Endothelial cell of umbilical vein (primary cell): Measurements from ENCODE around the gene ALOX15. TPM values are rescaled to one million over a fixed set of nuclear protein-coding genes. Genes with fewer than 3 reads are reported as not detected.
A peak's percentile ranks its signal among the peaks of the same experiment; 100 is the strongest.
"Not testable (repeated sequence)": the region's sequence is repeated elsewhere in the genome, so short reads cannot be mapped to it uniquely, and the experiment has no call there.

Experiments
- BruUV-seq: library from RNA; stranded (reverse); fragments of 400-500 nt; replicated peaks from 2 replicates; lab custom pipeline; 2021; lab: Mats Ljungman, UMichigan
- CTCF ChIA-PET: fragments of 300-600, 350-600 bp; sonication (Branson Sonifier 250); formaldehyde crosslinking; loops from one replicate; lab custom pipeline; 2021; ENCODE audit warnings: antibody characterized with exemption, inconsistent platforms; lab: Charles Lee
- POLR2A ChIA-PET: fragments of 300-600, 350-600 bp; sonication (Branson Sonifier 250); formaldehyde crosslinking; loops from one replicate; lab custom pipeline; 2021; ENCODE audit warnings: antibody characterized with exemption, inconsistent platforms; lab: Charles Lee
- DNase-seq: peaks from one replicate; pipeline ENCODE4 v3.0.0-alpha.2; 2011; ENCODE audit warnings: low read depth, low spot score
- FAIRE-seq: peaks from 2 replicates; lab custom pipeline; 2011; peaks lifted over from hg19 to GRCh38; lab: Jason Lieb, UNC
- H2AFZ ChIP-seq: 2 replicates; pipeline ENCODE4 v1.6.0; 2012; ENCODE audit warnings: low read depth, low read length, control low read depth, inconsistent platforms
- H3K27ac ChIP-seq: 2 replicates; pipeline ENCODE4 v1.5.1; 2011; ENCODE audit warnings: low read depth, mild to moderate bottlenecking, control low read depth, low read length, moderate library complexity; ENCODE audit not compliant: insufficient read depth
- H3K27me3 ChIP-seq, 2 experiments: 2 replicates each; pipeline versions ENCODE4 v1.6.0 to v1.6.1; 2011; ENCODE audit warnings: low read length in 2 of 2, mixed read lengths in 1 of 2; ENCODE audit not compliant: control insufficient read depth in 2 of 2, insufficient read depth in 2 of 2
- H3K36me3 ChIP-seq, 2 experiments: 2 replicates in 1 of 2; 3 replicates in 1 of 2; pipeline ENCODE4 v1.5.1; 2011; ENCODE audit warnings: low read length in 2 of 2, mild to moderate bottlenecking in 1 of 2, moderate library complexity in 1 of 2; ENCODE audit not compliant: control insufficient read depth in 2 of 2, insufficient read depth in 2 of 2; ENCODE audit errors: extremely low read depth in 1 of 2
- H3K4me1 ChIP-seq: 3 replicates; pipeline ENCODE4 v1.5.1; 2011; ENCODE audit warnings: mild to moderate bottlenecking, low read length; ENCODE audit not compliant: control insufficient read depth, insufficient read depth; ENCODE audit errors: extremely low read depth
- H3K4me2 ChIP-seq: 2 replicates; pipeline ENCODE4 v1.6.1; 2011; ENCODE audit warnings: low read length, control low read depth, mixed read lengths; ENCODE audit not compliant: insufficient read depth
- H3K4me3 ChIP-seq, 3 experiments: fragments of 200-600 bp in 1 of 3; sonication (generic), shearing (Covaris generic) in 1 of 3; replicated peaks in 1 of 3; 2 replicates each; pipeline ENCODE4 v1.5.1; 2011 to 2016; ENCODE audit warnings: control low read depth in 3 of 3, low read length in 3 of 3, mild to moderate bottlenecking in 2 of 3, inconsistent platforms in 1 of 3, low read depth in 1 of 3, moderate library complexity in 1 of 3; ENCODE audit not compliant: insufficient read depth in 1 of 3
- H3K79me2 ChIP-seq: 2 replicates; pipeline ENCODE4 v1.6.0; 2012; ENCODE audit warnings: low read length, inconsistent platforms; ENCODE audit not compliant: control insufficient read depth, insufficient read depth
- H3K9ac ChIP-seq: replicated peaks from 2 replicates; pipeline ENCODE3; 2011; ENCODE audit warnings: low read length, control low read depth; ENCODE audit not compliant: insufficient read depth; ENCODE audit errors: extremely low read depth
- H3K9me1 ChIP-seq: replicated peaks from 3 replicates; pipeline ENCODE4 v1.6.0; 2011; ENCODE audit warnings: mild to moderate bottlenecking, low read length; ENCODE audit not compliant: control insufficient read depth, insufficient read depth; ENCODE audit errors: extremely low read depth
- H3K9me3 ChIP-seq: replicated peaks from 2 replicates; pipeline ENCODE4 v1.5.1; 2012; ENCODE audit warnings: low read length, inconsistent platforms; ENCODE audit not compliant: control insufficient read depth, insufficient read depth
- H4K20me1 ChIP-seq: replicated peaks from 2 replicates; pipeline ENCODE3; 2011; ENCODE audit warnings: mild to moderate bottlenecking, low read length; ENCODE audit not compliant: control insufficient read depth, insufficient read depth; ENCODE audit errors: extremely low read depth
- CTCF ChIP-seq, 2 donors: IDR thresholded peaks; 1 replicate in 1 of 2; 2 replicates in 1 of 2; pipeline ENCODE4 v1.5.1; 2011; ENCODE audit warnings: low read length in 2 of 2, mild to moderate bottlenecking in 2 of 2, moderate library complexity in 2 of 2, control low read depth in 1 of 2, inconsistent platforms in 1 of 2, low read depth in 1 of 2; ENCODE audit not compliant: insufficient read depth in 1 of 2; ENCODE audit errors: extremely low read depth in 1 of 2
- EZH2 ChIP-seq: IDR thresholded peaks from 2 replicates; pipeline ENCODE4 v1.6.1; 2012; ENCODE audit warnings: borderline replicate concordance, low read depth, mild to moderate bottlenecking, moderate library complexity, low read length, inconsistent platforms; ENCODE audit not compliant: severe bottlenecking
- FOS ChIP-seq: IDR thresholded peaks from 2 replicates; pipeline ENCODE4 v1.6.1; 2011; ENCODE audit warnings: mild to moderate bottlenecking, low read length, moderate library complexity, borderline replicate concordance; ENCODE audit not compliant: insufficient read depth
- GATA2 ChIP-seq: IDR thresholded peaks from 2 replicates; pipeline ENCODE4 v1.7.0; 2011; ENCODE audit warnings: low read depth, mild to moderate bottlenecking, moderate library complexity, mixed read lengths, low read length; ENCODE audit not compliant: insufficient read length, insufficient read depth
- JUN ChIP-seq: IDR thresholded peaks from 2 replicates; pipeline ENCODE4 v1.6.1; 2011; ENCODE audit warnings: borderline replicate concordance, low read depth; ENCODE audit not compliant: insufficient read length, insufficient read depth
- MAX ChIP-seq: IDR thresholded peaks from 2 replicates; pipeline ENCODE4 v1.6.1; 2011; ENCODE audit not compliant: insufficient read depth, insufficient read length
- MYC ChIP-seq: IDR thresholded peaks from one replicate; pipeline ENCODE4 v1.6.1; 2011; ENCODE audit warnings: mild to moderate bottlenecking, low read depth, low read length
- POLR2A ChIP-seq: IDR thresholded peaks from 2 replicates; pipeline ENCODE4 v1.6.1; 2012; ENCODE audit warnings: low read depth, mild to moderate bottlenecking, control low read depth, low read length
- POLR2AphosphoS5 ChIP-seq: IDR thresholded peaks from 2 replicates; pipeline ENCODE4 v1.6.1; 2012; ENCODE audit warnings: low read depth, mild to moderate bottlenecking, control low read depth, low read length, moderate library complexity; ENCODE audit not compliant: insufficient read depth
- dilution Hi-C: fragments of 300-500 bp; cut with MboI; formaldehyde crosslinking; loops from one replicate; pipeline ENCODE4 v1.15.0; 2019; ENCODE audit warnings: low sequenced_read_pairs; ENCODE audit not compliant: extremely low pct_ligation_motif_present
- intact Hi-C: fragments of 100-400 bp; cut with micrococcal nuclease; formaldehyde crosslinking; loops from one replicate; pipeline ENCODE4 v1.10.0; 2022
- polyA plus RNA-seq, 4 experiments: library from polyadenylated mRNA; depleted of rRNA in 3 of 4; stranded (reverse) in 3 of 4; unstranded in 1 of 4; fragments of >200 nt; gene quantifications; 2 replicates each; pipeline versions ENCODE4 v1.2.1 to v1.2.3, GENCODE V29; 2011 to 2012; ENCODE audit warnings: missing spikeins in 1 of 4
- total RNA-seq: library from RNA; stranded (reverse); gene quantifications from 2 replicates; pipeline ENCODE4 v1.2.3, GENCODE V29; 2021

ALOX15 gene
- total and polyA plus RNA-seq, 2 donors (not counting 3 experiments of a cell fraction or from before 2014, with no cell fraction given): not detected

GRCh38 chr17:4642286-4642685, 808 bp upstream of the ALOX15 start:
- peaks cover 34 to 44% of the 10 kb centered on the region in 2 experiments for H3K27me3 ChIP-seq
- TF ChIP-seq MYC: no peak
- no peak for TF ChIP-seq POLR2A
- TF ChIP-seq CTCF (IDR thresholded peaks at IDR 0.05; ENCODE audit: extremely low read depth in 1 of 2, insufficient read depth in 1 of 2, low read depth in 1 of 2, low read length in 2 of 2): no peak
- TF ChIP-seq MAX: no peak
- TF ChIP-seq FOS: no peak
- TF ChIP-seq JUN: no peak
- no peak for TF ChIP-seq GATA2
- no peak for TF ChIP-seq POLR2AphosphoS5
- TF ChIP-seq EZH2: no peak
- no peaks in the 10 kb centered on the region for H3K4me1 ChIP-seq
- H3K27ac ChIP-seq: no peak overlapping the region
- no peaks in the 10 kb centered on the region for H4K20me1 ChIP-seq
- no peaks in the 10 kb centered on the region for H3K79me2 ChIP-seq
- no peak overlapping the region for H3K4me2 ChIP-seq
- no peaks in the 10 kb centered on the region for H3K36me3 ChIP-seq
- intact Hi-C loops: no loop called here
- H3K4me3 ChIP-seq: no peak overlapping the region
- H3K9ac ChIP-seq: no peak overlapping the region
- dilution Hi-C loops: no loop called here
- FAIRE-seq (no peak), DNase-seq (no peak)
- H3K9me1 ChIP-seq: no peaks in the 10 kb centered on the region
- CTCF ChIA-PET: no interaction called here
- BruUV-seq: no TSS peak
- POLR2A ChIA-PET: no interaction called here
- no peaks in the 10 kb centered on the region for H3K9me3 ChIP-seq
- no peak overlapping the region for H2AFZ ChIP-seq

- H3K4me2 ChIP-seq, POLR2A ChIA-PET, H3K27ac ChIP-seq, H3K9me3 ChIP-seq, DNase-seq, intact Hi-C loops, H3K79me2 ChIP-seq, H3K4me1 ChIP-seq, H3K36me3 ChIP-seq, H3K9ac ChIP-seq, H3K4me3 ChIP-seq, H2AFZ ChIP-seq, BruUV-seq, H4K20me1 ChIP-seq, CTCF ChIA-PET, dilution Hi-C loops, H3K9me1 ChIP-seq: not testable (repeated sequence)
- FAIRE-seq: peak; percentile 73
- peaks cover 49 to 59% of the 10 kb centered on the region in 2 experiments for H3K27me3 ChIP-seq
Measured at GRCh38 chr17:4640569-4641188, 799 bp downstream of the ALOX15 start.
